HEK293 (cell line): Measurements from ENCODE around the gene FKBP10.

Source experiments
- CTCF ChIA-PET: fragments of 350-600 bp; formaldehyde crosslinking; extraction: SDS; loops from one replicate; lab custom pipeline; 2021; ENCODE audit warnings: antibody characterized with exemption; lab: Yijun Ruan, JAX
- POLR2A ChIA-PET: fragments of 300-600 bp; formaldehyde crosslinking; extraction: SDS; loops from one replicate; lab custom pipeline; 2020; ENCODE audit warnings: antibody characterized with exemption, inconsistent platforms; lab: Yijun Ruan, JAX
- H3K27ac ChIP-seq: fragments of 200-500 bp; sonication (Bioruptor generic); 2 replicates; pipeline ENCODE4 v1.5.1; 2014; ENCODE audit warnings: low read depth, low read length, control low read depth, inconsistent platforms; ENCODE audit errors: extremely low read depth
- H3K36me3 ChIP-seq, 2 experiments: fragments of 200-500 bp in 1 of 2; sonication (Bioruptor generic) in 1 of 2; 1 replicate in 1 of 2; 2 replicates in 1 of 2; pipeline ENCODE4 v1.5.1; 2014 to 2017; ENCODE audit warnings: inconsistent platforms in 2 of 2, low read length in 2 of 2; ENCODE audit not compliant: control insufficient read depth in 2 of 2, insufficient read depth in 1 of 2
- H3K4me1 ChIP-seq: fragments of 200-500 bp; sonication (Bioruptor generic); 2 replicates; pipeline ENCODE4 v1.5.1; 2014; ENCODE audit warnings: mild to moderate bottlenecking, low read length, inconsistent platforms; ENCODE audit not compliant: control insufficient read depth, insufficient read depth
- H3K4me3 ChIP-seq: 2 replicates; pipeline ENCODE4 v1.5.1; 2011; ENCODE audit warnings: low read depth, mild to moderate bottlenecking, control low read depth, low read length, moderate library complexity
- H3K9me3 ChIP-seq: fragments of 200-500 bp; sonication (Bioruptor generic); 2 replicates; pipeline ENCODE4 v1.5.1; 2014; ENCODE audit warnings: low read depth, low read length, inconsistent platforms; ENCODE audit not compliant: control insufficient read depth, insufficient read depth
- EGR2 ChIP-seq: fragments of 450-650 bp; formaldehyde crosslinking; IDR thresholded peaks from 2 replicates; pipeline ENCODE4 v1.5.1; 2016; ENCODE audit warnings: low read depth, missing biosample characterization, missing genetic modification characterization
- GLI2 ChIP-seq: fragments of 450-650 bp; formaldehyde crosslinking; IDR thresholded peaks from 2 replicates; pipeline ENCODE4; 2017; ENCODE audit warnings: missing biosample characterization, missing genetic modification characterization, low read depth, borderline replicate concordance
- GLI4 ChIP-seq: fragments of 450-650 bp; formaldehyde crosslinking; IDR thresholded peaks from 2 replicates; pipeline ENCODE4 v1.5.1; 2016; ENCODE audit warnings: missing biosample characterization, missing genetic modification characterization
- GLIS1 ChIP-seq: fragments of 450-650 bp; formaldehyde crosslinking; IDR thresholded peaks from 2 replicates; pipeline ENCODE4 v1.5.1; 2016; ENCODE audit warnings: missing biosample characterization, missing genetic modification characterization
- GLIS2 ChIP-seq: fragments of 450-650 bp; formaldehyde crosslinking; IDR thresholded peaks from 2 replicates; pipeline ENCODE4 v1.5.1; 2016; ENCODE audit warnings: missing biosample characterization, missing genetic modification characterization
- KLF8 ChIP-seq: fragments of 450-650 bp; formaldehyde crosslinking; IDR thresholded peaks from 2 replicates; pipeline ENCODE4 v1.5.1; 2016; ENCODE audit warnings: missing biosample characterization, missing genetic modification characterization
- MZF1 ChIP-seq: fragments of 450-650 bp; formaldehyde crosslinking; IDR thresholded peaks from 2 replicates; pipeline ENCODE4 v1.5.1; 2017; ENCODE audit warnings: missing biosample characterization, missing genetic modification characterization, borderline replicate concordance
- PRDM1 ChIP-seq: fragments of 450-650 bp; formaldehyde crosslinking; IDR thresholded peaks from 2 replicates; pipeline ENCODE4; 2016; ENCODE audit warnings: missing biosample characterization, missing genetic modification characterization
- SCRT2 ChIP-seq: fragments of 450-650 bp; formaldehyde crosslinking; IDR thresholded peaks from 2 replicates; pipeline ENCODE4 v1.5.1; 2016; ENCODE audit warnings: missing biosample characterization, missing genetic modification characterization
- SP2 ChIP-seq: fragments of 450-650 bp; formaldehyde crosslinking; IDR thresholded peaks from 2 replicates; pipeline ENCODE4 v1.5.1; 2016; ENCODE audit warnings: missing biosample characterization, missing genetic modification characterization
- WT1 ChIP-seq: fragments of 450-650 bp; formaldehyde crosslinking; IDR thresholded peaks from 2 replicates; pipeline ENCODE4 v1.5.1; 2016; ENCODE audit warnings: missing biosample characterization, missing genetic modification characterization
- ZBTB10 ChIP-seq: fragments of 450-650 bp; formaldehyde crosslinking; IDR thresholded peaks from 2 replicates; pipeline ENCODE4 v1.5.1; 2016; ENCODE audit warnings: missing biosample characterization, missing genetic modification characterization
- ZFHX2 ChIP-seq: fragments of 450-650 bp; formaldehyde crosslinking; conservative IDR thresholded peaks from 2 replicates; pipeline ENCODE4 v1.5.1; 2016; ENCODE audit warnings: missing biosample characterization, missing genetic modification characterization
- ZNF155 ChIP-seq: fragments of 450-650 bp; formaldehyde crosslinking; IDR thresholded peaks from 2 replicates; pipeline ENCODE4 v1.5.1; 2016; ENCODE audit warnings: missing biosample characterization, missing genetic modification characterization
- ZNF2 ChIP-seq: fragments of 450-650 bp; formaldehyde crosslinking; IDR thresholded peaks from 2 replicates; pipeline ENCODE4 v1.5.1; 2016; ENCODE audit warnings: missing biosample characterization, missing genetic modification characterization
- ZNF248 ChIP-seq: fragments of 450-650 bp; formaldehyde crosslinking; IDR thresholded peaks from 2 replicates; pipeline ENCODE4 v1.5.1; 2017; ENCODE audit warnings: missing biosample characterization, missing genetic modification characterization
- ZNF26 ChIP-seq: fragments of 450-650 bp; formaldehyde crosslinking; IDR thresholded peaks from 2 replicates; pipeline ENCODE4 v1.5.1; 2016; ENCODE audit warnings: missing biosample characterization, missing genetic modification characterization
- ZNF324 ChIP-seq: fragments of 450-650 bp; formaldehyde crosslinking; IDR thresholded peaks from 2 replicates; pipeline ENCODE4 v1.5.1; 2016; ENCODE audit warnings: missing biosample characterization, missing genetic modification characterization
- ZNF335 ChIP-seq: fragments of 450-650 bp; formaldehyde crosslinking; conservative IDR thresholded peaks from 2 replicates; pipeline ENCODE4 v1.5.1; 2016; ENCODE audit warnings: missing biosample characterization, missing genetic modification characterization
- ZNF366 ChIP-seq: fragments of 450-650 bp; formaldehyde crosslinking; conservative IDR thresholded peaks from 2 replicates; pipeline ENCODE4 v1.5.1; 2016; ENCODE audit warnings: missing biosample characterization, missing genetic modification characterization
- ZNF426 ChIP-seq: fragments of 450-650 bp; formaldehyde crosslinking; IDR thresholded peaks from 2 replicates; pipeline ENCODE4 v1.5.1; 2017; ENCODE audit warnings: missing biosample characterization, missing genetic modification characterization, mild to moderate bottlenecking, inconsistent platforms, moderate library complexity
- ZNF433 ChIP-seq: fragments of 450-650 bp; formaldehyde crosslinking; IDR thresholded peaks from 2 replicates; pipeline ENCODE4 v1.5.1; 2016; ENCODE audit warnings: missing biosample characterization, missing genetic modification characterization, low read depth
- ZNF510 ChIP-seq: fragments of 450-650 bp; formaldehyde crosslinking; IDR thresholded peaks from 2 replicates; pipeline ENCODE4 v1.5.1; 2018; ENCODE audit warnings: mild to moderate bottlenecking, missing genetic modification characterization, missing biosample characterization; ENCODE audit not compliant: insufficient replicate concordance
- ZNF549 ChIP-seq: fragments of 450-650 bp; IDR thresholded peaks from 2 replicates; pipeline ENCODE4 v1.5.1; 2018; ENCODE audit warnings: missing biosample characterization, missing genetic modification characterization, mild to moderate bottlenecking, inconsistent platforms, moderate library complexity
- ZNF585B ChIP-seq: fragments of 450-650 bp; formaldehyde crosslinking; IDR thresholded peaks from 2 replicates; pipeline ENCODE4 v1.5.1; 2016; ENCODE audit warnings: missing biosample characterization, missing genetic modification characterization
- ZNF629 ChIP-seq: fragments of 450-650 bp; formaldehyde crosslinking; IDR thresholded peaks from 2 replicates; pipeline ENCODE4 v1.5.1; 2017; ENCODE audit warnings: missing biosample characterization, missing genetic modification characterization
- ZNF768 ChIP-seq: fragments of 450-650 bp; formaldehyde crosslinking; IDR thresholded peaks from 2 replicates; pipeline ENCODE4 v1.5.1; 2018; ENCODE audit warnings: missing biosample characterization, mild to moderate bottlenecking, missing genetic modification characterization
- ZNF843 ChIP-seq: fragments of 450-650 bp; formaldehyde crosslinking; IDR thresholded peaks from 2 replicates; pipeline ENCODE4 v1.5.1; 2016; ENCODE audit warnings: missing biosample characterization, missing genetic modification characterization
- ZSCAN23 ChIP-seq: fragments of 450-650 bp; formaldehyde crosslinking; IDR thresholded peaks from 2 replicates; pipeline ENCODE4 v1.5.1; 2016; ENCODE audit warnings: missing biosample characterization, missing genetic modification characterization
- ZSCAN4 ChIP-seq: fragments of 450-650 bp; formaldehyde crosslinking; IDR thresholded peaks from 2 replicates; pipeline ENCODE4 v1.5.1; 2017; ENCODE audit warnings: missing biosample characterization, missing genetic modification characterization

Gene FKBP10

GRCh38 chr17:41784207-41784744 lies 28.5 kb upstream of the FKBP10 start (continued):
- TF ChIP-seq ZNF335 (tag by site-specific recombination) (peak; percentile 64), GLIS1 (tag by site-specific recombination) (peak; percentile 30), KLF8 (tag by site-specific recombination) (0 out of 2 replicates have a peak, but pooled peaks have one; percentile 17), PRDM1 (tag by site-specific recombination) (peak; percentile 21; the same call in 1 of the 2 replicates), ZNF426 (tag by site-specific recombination) (no peak), SCRT2 (tag by site-specific recombination) (peak; percentile 82), ZNF585B (tag by site-specific recombination) (no peak), ZNF366 (peak; percentile 46; the same call in 1 of the 2 replicates), WT1 (tag by site-specific recombination) (peak; percentile 73; the same call in 1 of the 2 replicates), ZNF433 (tag by site-specific recombination) (no peak), ZNF843 (tag by site-specific recombination) (0 out of 2 replicates have a peak, but pooled peaks have one; percentile 49), GLI2 (tag by site-specific recombination) (no peak), EGR2 (tag by site-specific recombination) (peak; percentile 73), ZNF155 (tag by site-specific recombination) (no peak), GLIS2 (tag by site-specific recombination) (peak; percentile 46), ZFHX2 (tag by site-specific recombination) (peak; percentile 75)

- CTCF ChIA-PET = interaction anchor here (0.6 to 4.7 kb wide), 16 partner anchors 10 to 90 kb away, joined by 3 to 108 read pairs (median 8); partner anchors contain the start of genes HAP1, KLHL10 and P3H4
- Histone ChIP-seq H3K36me3 (peaks cover 0 to 7% of the 10 kb centered on the region in 2 experiments; a peak in 2 of 3 replicates), H3K27ac (peak overlapping the region; percentile 53; the same call in 1 of the 2 replicates), H3K9me3 (no peaks in the 10 kb centered on the region), H3K4me3 (peak overlapping the region; percentile 61), H3K4me1 (peaks cover 12% of the 10 kb centered on the region)
- POLR2A ChIA-PET = interaction anchor here (1.4 to 4.4 kb wide), 13 partner anchors 8 to 234 kb away, joined by 3 to 105 read pairs (median 21); partner anchors contain the start of genes EIF1, FKBP10 and P3H4
- TF ChIP-seq ZNF629 (tag by site-specific recombination) (peak; percentile 46), ZSCAN23 (tag by site-specific recombination) (0 out of 2 replicates have a peak, but pooled peaks have one; percentile 55), ZFHX2 (tag by site-specific recombination) (peak; percentile 23; the same call in 1 of the 2 replicates), GLI4 (tag by site-specific recombination) (no peak), ZSCAN4 (tag by site-specific recombination) (no peak), SP2 (tag by site-specific recombination) (peak; percentile 50), GLIS2 (tag by site-specific recombination) (no peak), ZBTB10 (tag by site-specific recombination) (no peak), ZNF248 (no peak), ZNF2 (no peak), ZNF324 (tag by site-specific recombination) (0 out of 2 replicates have a peak, but pooled peaks have one; percentile 28), ZNF768 (tag by site-specific recombination) (no peak), ZNF26 (no peak), ZNF549 (tag by site-specific recombination) (no peak), ZNF510 (tag by site-specific recombination) (no peak), MZF1 (tag by site-specific recombination) (no peak)
These were observed 27.5 kb upstream of the FKBP10 start for GRCh38 chr17:41785091-41785858.
